Measurements from ENCODE around the gene TLE4.

TLE4 gene

GRCh38 chr9:79667817-79668436 is 96.2 kb downstream of the TLE4 start:
- no peak for DNase-seq

- no peak for DNase-seq
These were observed 97.2 kb downstream of the TLE4 start for GRCh38 chr9:79668956-79669355.

GRCh38 chr9:79670269-79670961 is 98.7 kb downstream of the TLE4 start:
- DNase-seq, result no peak

DNA sequence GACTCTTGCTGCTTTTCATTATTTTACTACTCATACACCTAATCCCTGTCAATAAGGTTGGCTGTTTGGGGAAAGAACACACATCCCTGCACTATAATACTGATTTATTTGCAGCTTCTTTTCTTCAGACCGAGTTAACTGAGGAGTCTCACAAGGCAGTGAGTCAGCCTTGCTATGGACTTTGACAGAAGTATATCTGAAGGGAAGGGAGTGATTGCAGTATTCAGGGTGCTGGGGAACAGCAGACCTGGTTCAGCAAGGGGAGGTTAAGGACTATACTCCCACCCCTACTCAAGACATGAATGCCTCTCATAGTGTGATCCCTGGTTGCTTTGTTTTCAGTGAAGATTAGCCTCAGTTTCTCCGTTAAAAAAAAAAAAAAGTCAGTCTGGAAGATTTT is 99.8 kb downstream of the TLE4 start:
- no peak for DNase-seq

GRCh38 chr9:79672236-79672635 is 100.5 kb downstream of the TLE4 start:
- DNase-seq, result no peak

- no peak for DNase-seq
These were observed 101.1 kb downstream of the TLE4 start for GRCh38 chr9:79672891-79673290.

DNA sequence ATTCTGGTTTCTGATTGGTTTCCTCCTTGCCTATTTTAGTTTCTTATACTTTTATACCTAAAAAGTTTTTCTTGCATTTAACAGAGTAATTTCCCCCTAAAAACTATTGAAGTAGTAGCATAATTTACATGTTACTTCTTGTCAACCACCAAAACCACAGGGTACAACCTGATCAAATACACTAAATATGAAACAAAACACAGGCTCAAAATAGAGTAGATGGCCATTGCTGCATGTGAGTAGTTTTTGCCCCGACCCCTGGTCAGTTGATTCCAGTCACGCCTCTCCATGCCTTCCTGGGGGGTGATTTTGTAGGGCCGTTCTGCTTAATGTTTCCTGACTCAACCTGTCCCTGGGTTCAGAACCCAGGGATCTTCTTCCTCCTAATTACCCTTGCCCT is 101.8 kb downstream of the TLE4 start:
- DNase-seq, result no peak

DNA sequence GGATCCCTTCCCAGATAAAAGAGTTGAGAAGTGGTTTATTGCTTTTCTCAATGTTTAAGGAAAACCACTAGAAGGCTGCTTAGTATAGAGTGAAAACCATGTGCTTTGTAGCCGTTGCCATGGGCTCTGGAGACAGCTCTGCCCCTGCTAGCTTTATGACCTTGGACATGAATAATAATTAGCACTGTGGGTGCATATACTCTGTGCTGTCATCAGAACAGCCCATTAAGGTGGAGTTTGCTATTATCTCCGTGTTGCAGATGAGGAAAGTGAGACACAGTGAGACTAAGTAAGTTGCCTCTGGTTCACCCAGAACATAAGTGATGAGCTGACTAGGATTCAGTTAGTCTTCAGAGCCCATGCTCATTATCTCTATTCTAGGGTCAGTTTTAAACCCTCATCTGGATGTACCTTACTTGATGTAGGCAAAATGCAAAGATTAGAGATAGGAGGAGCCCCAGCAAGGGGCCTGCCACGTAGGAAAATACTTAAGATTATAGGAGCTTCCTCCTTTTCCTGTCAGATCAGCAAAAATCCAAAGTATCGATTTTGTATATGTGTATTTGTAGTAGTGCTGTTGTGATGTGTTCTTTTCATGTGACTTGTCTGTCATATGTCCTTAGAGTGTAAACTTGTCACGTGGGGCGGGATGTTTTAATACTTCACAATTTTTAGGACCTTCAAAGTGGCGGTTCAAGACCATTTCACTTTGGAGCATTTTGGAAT is 102.5 kb downstream of the TLE4 start:
- DNase-seq, result no peak

- no peak for DNase-seq
These were observed 109.8 kb downstream of the TLE4 start for GRCh38 chr9:79681576-79681975.

- no peak for DNase-seq
These were observed 110.4 kb downstream of the TLE4 start for GRCh38 chr9:79682076-79682736.

DNA sequence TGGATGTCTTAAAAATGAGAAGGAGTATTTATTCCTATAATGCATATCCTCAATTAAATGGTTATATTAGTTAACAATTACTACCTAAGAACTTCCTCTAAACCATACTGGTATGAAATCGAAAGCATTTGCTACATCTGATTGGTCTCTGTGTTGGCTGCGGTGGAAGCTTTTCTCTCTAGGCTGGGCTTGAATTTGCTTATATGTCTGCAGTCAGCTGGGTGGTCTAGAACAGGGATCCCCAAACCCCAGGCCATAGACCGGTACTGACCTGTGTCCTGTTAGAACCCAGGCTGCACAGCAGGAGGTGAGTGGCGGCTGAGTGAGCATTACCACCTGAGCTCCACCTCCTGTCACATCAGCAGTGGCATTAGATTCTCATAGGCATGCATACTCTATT is 112.3 kb downstream of the TLE4 start:
- no peak for DNase-seq

- no peak for DNase-seq
These were observed 113.2 kb downstream of the TLE4 start for GRCh38 chr9:79684711-79685575.

DNA sequence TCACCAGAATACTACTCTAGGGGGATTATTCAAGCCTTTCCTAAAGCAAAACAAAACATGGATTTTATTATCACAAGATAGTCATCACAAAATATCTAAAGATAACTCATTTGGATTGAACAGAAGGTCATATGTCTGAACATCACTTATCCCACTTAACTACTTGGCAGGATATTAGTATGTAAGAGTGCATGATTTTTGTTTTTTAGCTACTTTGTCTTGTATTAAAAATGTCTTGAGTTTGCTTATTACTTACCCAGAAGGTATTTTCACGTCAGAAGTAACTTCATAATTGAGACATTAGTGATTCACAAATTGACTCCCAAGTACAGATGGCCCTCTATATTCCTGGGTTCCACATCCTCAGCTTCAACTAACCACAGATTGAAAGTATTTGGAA is 113.8 kb downstream of the TLE4 start:
- no peak for DNase-seq

- no peak for DNase-seq
These were observed 114.8 kb downstream of the TLE4 start for GRCh38 chr9:79686381-79687130.

GRCh38 chr9:79687131-79687447 is 115.3 kb downstream of the TLE4 start:
- DNase-seq, result no peak

GRCh38 chr9:79688363-79688762 is 116.6 kb downstream of the TLE4 start:
- no peak for DNase-seq

- DNase-seq, result no peak
These were observed 117.8 kb downstream of the TLE4 start for GRCh38 chr9:79689576-79689975.

DNA sequence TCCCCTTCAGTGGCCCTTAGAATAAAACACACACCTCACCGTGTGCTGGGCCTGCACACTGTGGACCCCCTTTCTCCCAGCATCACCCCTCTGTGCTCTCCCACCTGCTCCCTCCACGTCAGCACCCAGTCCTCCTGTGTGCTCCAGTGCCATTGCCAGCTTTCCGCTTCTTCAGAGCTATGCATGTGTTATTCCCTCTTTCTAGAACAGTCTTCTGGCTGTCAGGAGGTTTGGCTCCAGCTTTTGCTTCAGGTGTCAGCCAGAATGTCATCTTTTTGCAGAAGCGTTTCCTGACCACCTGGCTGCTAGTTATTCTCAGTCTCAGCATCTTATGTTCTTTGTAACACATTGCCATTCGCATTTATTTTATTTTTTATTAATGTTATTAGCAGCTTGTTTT is 119.7 kb downstream of the TLE4 start:
- no peak for DNase-seq

- DNase-seq, result no peak
These were observed 121.2 kb downstream of the TLE4 start for GRCh38 chr9:79692857-79693571.

DNA sequence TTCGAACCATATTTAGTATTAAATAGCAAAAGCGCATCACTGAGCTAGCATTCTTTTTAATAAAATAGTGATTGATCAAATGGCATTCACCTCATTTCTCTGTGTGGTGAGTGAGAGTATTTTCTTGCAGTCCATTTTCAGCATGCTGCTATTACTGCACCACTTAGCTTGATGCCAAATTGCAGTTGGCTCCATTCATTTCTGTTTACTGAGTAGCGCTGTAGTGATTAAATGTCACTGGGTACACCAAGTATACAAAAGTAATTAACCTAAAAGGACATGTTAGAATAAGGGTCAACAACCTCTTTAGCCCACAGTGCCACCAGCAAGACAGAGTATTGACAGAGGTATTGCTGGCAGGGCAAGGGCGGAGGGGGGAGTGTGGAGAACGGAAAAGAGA is 122.0 kb downstream of the TLE4 start:
- no peak for DNase-seq

- DNase-seq, result no peak
These were observed 122.4 kb downstream of the TLE4 start for GRCh38 chr9:79694208-79694607.

Data from activated effector memory CD4-positive, alpha-beta T cell treated with Interleukin-2 at 50 U/mL for 16 hours (primary cell).